HG02571 (cell line): ENCODE results near the gene SYCP1.
"Not testable (repeated sequence)": the region's sequence is repeated elsewhere in the genome, so short reads cannot be mapped to it uniquely, and the experiment has no call there.

Source experiments
- ATAC-seq: cut with Tn5 transposase; IDR thresholded peaks from one replicate; pipeline ENCODE4 v1.9.1; 2021; ENCODE audit warnings: mild to moderate bottlenecking, moderate library complexity; ENCODE audit not compliant: unreplicated experiment

SYCP1 gene

GRCh38 chr1:114854693-114855320 is at the start of gene SYCP1:
Gene SYCP1 (plus strand): TSS chr1:114854863. CDS start chr1:114855465, 602 bp downstream.
- ATAC-seq, result no peak

- ATAC-seq, result no peak
Observed at GRCh38 chr1:114819869-114820268, 34.8 kb upstream of the SYCP1 start.

GRCh38 chr1:114820392-114820791 is 34.3 kb upstream of the SYCP1 start:
- ATAC-seq, result no peak

- ATAC-seq, result no peak
Observed at GRCh38 chr1:114821978-114822377, 32.7 kb upstream of the SYCP1 start.

GRCh38 chr1:114828251-114828650 is 26.4 kb upstream of the SYCP1 start:
- ATAC-seq, result no peak

GRCh38 chr1:114830075-114830474 is 24.6 kb upstream of the SYCP1 start:
- ATAC-seq, result not testable (repeated sequence)

- no peak for ATAC-seq
Observed at GRCh38 chr1:114831276-114831994, 23.2 kb upstream of the SYCP1 start.

- ATAC-seq, result no peak
Observed at GRCh38 chr1:114832057-114832456, 22.6 kb upstream of the SYCP1 start.

- ATAC-seq, result no peak
Observed at GRCh38 chr1:114833421-114833820, 21.2 kb upstream of the SYCP1 start.

GRCh38 chr1:114844270-114844669 is 10.4 kb upstream of the SYCP1 start:
- ATAC-seq, result no peak

- no peak for ATAC-seq
Observed at GRCh38 chr1:114853584-114853983, 1.1 kb upstream of the SYCP1 start.

- ATAC-seq, result no peak
Observed at GRCh38 chr1:114861384-114861783, 6.7 kb downstream of the SYCP1 start.

GRCh38 chr1:114892194-114892918 is 37.7 kb downstream of the SYCP1 start:
- no peak for ATAC-seq

- no peak for ATAC-seq
Observed at GRCh38 chr1:114896795-114897194, 42.1 kb downstream of the SYCP1 start.

GRCh38 chr1:114901814-114902213 is 47.2 kb downstream of the SYCP1 start:
- no peak for ATAC-seq

GRCh38 chr1:114902343-114902742 is 47.7 kb downstream of the SYCP1 start:
- ATAC-seq, result no peak

- ATAC-seq, result no peak
Observed at GRCh38 chr1:114903480-114903879, 48.8 kb downstream of the SYCP1 start.

- not testable (repeated sequence) for ATAC-seq
Observed at GRCh38 chr1:114915720-114916119, 61.1 kb downstream of the SYCP1 start.

- ATAC-seq, result no peak
Observed at GRCh38 chr1:114926607-114927006, 71.9 kb downstream of the SYCP1 start.

- no peak for ATAC-seq
Observed at GRCh38 chr1:114927401-114927800, 72.7 kb downstream of the SYCP1 start.

GRCh38 chr1:114956570-114956969 is 101.9 kb downstream of the SYCP1 start:
- ATAC-seq, result no peak

- ATAC-seq, result no peak
Observed at GRCh38 chr1:114959423-114959822, 104.8 kb downstream of the SYCP1 start.
